OCI-LY7 (cell line): ENCODE measurements around the gene USH2A. TPM values are rescaled to one million over a fixed set of nuclear protein-coding genes. Genes with fewer than 3 reads are reported as not detected.

Experiments used
- BruUV-seq: library from RNA; stranded (reverse); fragments of 400-500 nt; replicated peaks from 2 replicates; lab custom pipeline; 2021; lab: Mats Ljungman, UMichigan
- CTCF ChIA-PET: fragments of 300-600 bp; sonication (Branson Sonifier 250); formaldehyde crosslinking; loops from one replicate; lab custom pipeline; 2022; ENCODE audit warnings: antibody characterized with exemption; ENCODE audit not compliant: unreplicated experiment; lab: Charles Lee
- POLR2A ChIA-PET: fragments of 300-600 bp; sonication (Branson Sonifier 250); formaldehyde crosslinking; loops from one replicate; lab custom pipeline; 2022; ENCODE audit warnings: antibody characterized with exemption; lab: Charles Lee
- DNase-seq: peaks from one replicate; pipeline ENCODE4 v3.0.0-alpha.2; 2015; ENCODE audit warnings: low spot score
- H2AFZ ChIP-seq: fragments of 200-600 bp; sonication (generic), shearing (Covaris generic); 2 replicates; pipeline ENCODE4 v1.6.1; 2014; ENCODE audit warnings: mild to moderate bottlenecking, antibody characterized with exemption, low read length, moderate library complexity
- H3K27ac ChIP-seq: fragments of 200-600 bp; sonication (generic); 2 replicates; pipeline ENCODE4 v1.5.1; 2014; ENCODE audit warnings: mixed run types, low read depth, mild to moderate bottlenecking, moderate library complexity, low read length, inconsistent platforms; ENCODE audit not compliant: poor library complexity, severe bottlenecking
- H3K36me3 ChIP-seq: fragments of 200-600 bp; sonication (generic); 2 replicates; pipeline ENCODE4 v1.6.1; 2014; ENCODE audit warnings: mild to moderate bottlenecking, antibody characterized with exemption, low read length, moderate library complexity, mixed read lengths; ENCODE audit not compliant: insufficient read depth
- H3K4me1 ChIP-seq: fragments of 200-600 bp; sonication (generic); 2 replicates; pipeline ENCODE4 v1.5.1; 2014; ENCODE audit warnings: mild to moderate bottlenecking, low read length; ENCODE audit not compliant: insufficient read depth, poor library complexity, severe bottlenecking
- H3K4me2 ChIP-seq: fragments of 200-600 bp; sonication (generic); 2 replicates; pipeline ENCODE4 v1.6.1; 2014; ENCODE audit warnings: mild to moderate bottlenecking, low read length
- H3K4me3 ChIP-seq: fragments of 200-600 bp; sonication (generic); 2 replicates; pipeline ENCODE4 v1.5.1; 2014; ENCODE audit warnings: mild to moderate bottlenecking, low read depth, low read length; ENCODE audit not compliant: poor library complexity, severe bottlenecking
- H3K79me2 ChIP-seq: fragments of 200-600 bp; sonication (generic); 2 replicates; pipeline ENCODE4 v1.6.1; 2016; ENCODE audit warnings: low read depth, mild to moderate bottlenecking, low read length, moderate library complexity, mixed read lengths; ENCODE audit not compliant: insufficient read depth
- H3K9me2 ChIP-seq: fragments of 200-600 bp; sonication (generic); 2 replicates; pipeline ENCODE4 v1.6.1; 2016; ENCODE audit warnings: mild to moderate bottlenecking, low read length, mixed read lengths; ENCODE audit not compliant: insufficient read depth
- H3K9me3 ChIP-seq: fragments of 200-600 bp; sonication (generic); 2 replicates; pipeline ENCODE4 v1.6.1; 2014; ENCODE audit warnings: mild to moderate bottlenecking, mixed run types, low read length, mixed read lengths
- H4K20me1 ChIP-seq: fragments of 200-600 bp; sonication (generic); 2 replicates; pipeline ENCODE4 v1.6.1; 2014; ENCODE audit warnings: mild to moderate bottlenecking, antibody characterized with exemption, low read length, moderate library complexity, mixed read lengths; ENCODE audit not compliant: insufficient read depth
- CTCF ChIP-seq: fragments of 200-600 bp; sonication (generic); conservative IDR thresholded peaks from 2 replicates; pipeline ENCODE4 v1.5.1; 2014; ENCODE audit warnings: mild to moderate bottlenecking, antibody characterized with exemption, low read length, moderate library complexity, mixed read lengths
- EZH2phosphoT487 ChIP-seq: fragments of 200-600 bp; sonication (generic); IDR thresholded peaks from 2 replicates; pipeline ENCODE4 v1.6.1; 2018; ENCODE audit warnings: low read depth, borderline replicate concordance, mild to moderate bottlenecking, mixed run types, antibody characterized with exemption, low read length, moderate library complexity, mixed read lengths
- intact Hi-C: fragments of 100-400 bp; cut with micrococcal nuclease; formaldehyde crosslinking; loops from one replicate; pipeline ENCODE4 v1.10.0; 2022; ENCODE audit not compliant: unreplicated experiment
- total RNA-seq, 2 experiments: library from RNA; depleted of rRNA in 1 of 2; stranded (reverse); fragments of >200 nt in 1 of 2; shearing (Covaris generic) in 1 of 2; gene quantifications; 2 replicates each; pipeline ENCODE4 v1.2.3, GENCODE V29; 2014 to 2022

USH2A gene
- total RNA-seq, 2 experiments from 2014 or later = not detected

DNA sequence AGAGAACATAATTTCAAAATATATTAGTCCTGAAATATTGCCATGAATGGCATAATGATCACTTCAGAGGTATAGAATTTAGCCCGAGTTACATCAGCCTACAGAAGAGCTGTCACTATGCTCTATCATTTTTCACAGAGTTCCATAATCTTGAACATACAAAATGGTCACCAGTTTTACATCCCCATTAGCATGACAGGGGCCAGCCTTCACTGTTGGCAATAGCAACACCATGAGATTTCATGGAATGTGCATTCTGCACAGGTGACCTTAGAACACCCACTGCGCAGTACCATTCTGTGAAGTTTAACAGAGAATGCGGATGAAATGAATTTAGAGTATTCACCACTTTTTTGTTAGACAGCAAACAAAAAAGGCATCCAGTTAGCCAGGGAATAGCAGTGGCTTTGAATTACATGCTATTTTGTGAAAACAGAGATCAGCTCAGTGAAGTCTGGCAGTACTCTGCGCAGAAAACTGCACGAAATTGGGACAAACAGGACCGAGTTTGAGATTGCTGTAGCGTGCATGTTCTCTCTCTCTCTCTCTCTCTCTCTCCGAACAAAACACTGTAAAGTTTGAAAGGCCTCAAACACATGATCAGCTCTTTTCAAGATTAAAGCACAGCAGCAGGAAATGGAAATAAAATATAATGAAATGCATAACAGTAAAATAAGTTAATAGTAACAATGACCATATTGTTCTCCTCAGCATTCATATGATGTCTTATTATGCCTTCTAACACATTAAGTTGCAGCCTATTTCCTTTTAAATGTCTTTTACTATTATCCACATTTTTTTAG lies 349.3 kb downstream of the USH2A start:
- Histone ChIP-seq H3K9me2 (no peaks in the 10 kb centered on the region), H2AFZ (no peak overlapping the region), H3K9me3 (no peaks in the 10 kb centered on the region), H3K27ac (no peak overlapping the region), H3K4me2 (no peak overlapping the region), H4K20me1 (no peaks in the 10 kb centered on the region), H3K36me3 (no peaks in the 10 kb centered on the region), H3K4me1 (no peaks in the 10 kb centered on the region), H3K4me3 (no peak overlapping the region), H3K79me2 (no peaks in the 10 kb centered on the region)
- TF ChIP-seq CTCF (no peak), EZH2phosphoT487 (no peak)
- no TSS peak for BruUV-seq
- no peak for DNase-seq
- ChIA-PET CTCF (no interaction called here), POLR2A (interaction anchor here (1.2 kb wide), 1 partner anchor 36 kb away, joined by 3 read pairs; no protein-coding TSS in a partner anchor)
- intact Hi-C loops = no loop called here

DNA sequence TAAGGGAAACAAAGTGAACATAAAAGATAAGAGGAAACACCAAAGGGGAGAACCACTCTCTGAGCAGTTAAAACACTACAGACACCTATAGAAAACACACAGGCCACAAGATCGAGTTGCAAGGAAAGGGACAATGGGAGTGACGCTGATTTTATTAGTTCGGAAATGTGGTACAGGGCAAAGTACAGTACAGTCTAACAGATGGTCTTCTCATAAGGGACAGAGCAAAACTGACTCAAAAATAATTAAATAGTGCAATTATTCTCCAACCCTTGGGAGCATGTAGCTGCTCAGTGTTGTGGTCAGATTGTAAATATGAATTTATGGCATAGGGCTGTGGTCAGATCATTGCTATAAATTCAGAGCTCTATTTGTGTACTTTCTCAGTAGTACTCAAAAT lies 352.0 kb downstream of the USH2A start:
- Histone ChIP-seq H4K20me1 (no peaks in the 10 kb centered on the region), H3K4me1 (no peaks in the 10 kb centered on the region), H3K4me2 (no peak overlapping the region), H3K9me2 (no peaks in the 10 kb centered on the region), H3K36me3 (no peaks in the 10 kb centered on the region), H3K27ac (no peak overlapping the region), H3K4me3 (no peak overlapping the region), H3K79me2 (no peaks in the 10 kb centered on the region), H3K9me3 (no peaks in the 10 kb centered on the region), H2AFZ (no peak overlapping the region)
- no TSS peak for BruUV-seq
- DNase-seq = no peak
- intact Hi-C loops = no loop called here
- CTCF ChIA-PET = no interaction called here
- POLR2A ChIA-PET = interaction anchor here (0.5 to 1.3 kb wide), 3 partner anchors 12 to 712 kb away, joined by 4 read pairs; no protein-coding TSS in a partner anchor
- no peak for TF ChIP-seq EZH2phosphoT487
- no peak for TF ChIP-seq CTCF

DNA sequence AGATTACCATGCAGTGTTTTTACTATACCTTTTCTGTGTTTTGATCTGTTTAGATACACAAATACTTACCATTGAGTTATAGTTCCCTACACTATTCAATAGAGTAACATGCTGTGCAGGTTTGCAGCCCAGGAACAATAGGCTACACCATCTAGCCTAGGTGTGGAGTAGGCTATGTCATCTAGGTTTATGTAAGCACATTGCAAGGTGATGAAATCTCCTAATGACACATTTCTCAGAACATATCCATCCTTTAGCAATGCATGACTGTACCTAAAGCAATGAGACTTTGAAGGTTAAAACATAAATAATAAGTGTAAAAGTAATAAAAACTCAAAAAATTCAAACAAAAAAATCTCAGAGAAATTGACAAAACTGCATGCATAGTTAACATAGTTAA lies 358.6 kb downstream of the USH2A start:
- Histone ChIP-seq H3K4me1 (no peaks in the 10 kb centered on the region), H2AFZ (no peak overlapping the region), H3K9me2 (no peaks in the 10 kb centered on the region), H3K4me2 (no peak overlapping the region), H3K79me2 (no peaks in the 10 kb centered on the region), H3K9me3 (no peaks in the 10 kb centered on the region), H4K20me1 (no peaks in the 10 kb centered on the region), H3K27ac (no peak overlapping the region), H3K4me3 (no peak overlapping the region), H3K36me3 (no peaks in the 10 kb centered on the region)
- DNase-seq = no peak
- intact Hi-C loops = no loop called here
- CTCF ChIA-PET = no interaction called here
- POLR2A ChIA-PET = no interaction called here
- no TSS peak for BruUV-seq
- no peak for TF ChIP-seq CTCF
- no peak for TF ChIP-seq EZH2phosphoT487
